ENCODE data around the gene TULP4.

DNA sequence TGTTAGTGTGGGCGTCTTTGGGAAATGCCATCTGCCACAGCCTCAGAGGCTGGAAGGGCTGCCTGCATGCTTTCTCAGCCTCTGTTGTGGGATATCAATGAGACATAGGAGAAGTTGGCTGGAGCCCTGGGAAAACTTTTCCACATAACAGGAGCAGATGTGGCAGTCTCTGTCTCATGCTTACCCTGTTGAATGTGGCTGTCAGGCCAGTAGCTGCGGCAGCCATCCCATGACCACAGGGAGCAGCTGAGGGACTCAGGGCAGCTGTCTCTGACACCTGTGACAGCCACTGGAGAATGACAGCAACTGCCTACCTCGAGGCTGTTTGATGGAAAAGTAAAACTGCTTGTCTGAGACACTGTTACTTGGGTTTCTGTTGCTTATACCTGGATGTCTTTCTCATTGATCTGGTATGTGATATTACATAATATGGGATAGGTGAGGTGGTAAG, 64.4 kb downstream of the TULP4 start:
- no peak for TF ChIP-seq CTCF (IDR thresholded peaks at IDR 0.05 in 8 of 11, conservative IDR thresholded peaks at IDR 0.05 in 3 of 11)
- TF ChIP-seq POLR2A (IDR thresholded peaks at IDR 0.05): no peak
